BJ (cell line): ENCODE data around the gene TXNL4A. TPM values are rescaled to one million over a fixed set of nuclear protein-coding genes. Genes with fewer than 3 reads are reported as not detected.
"Not testable (repeated sequence)": the region's sequence is repeated elsewhere in the genome, so short reads cannot be mapped to it uniquely, and the experiment has no call there.

Source experiments
- CTCF ChIA-PET: fragments of 350-600 bp; formaldehyde crosslinking; extraction: SDS; loops from one replicate; lab custom pipeline; 2021; ENCODE audit warnings: antibody characterized with exemption, inconsistent platforms; lab: Yijun Ruan, JAX
- POLR2A ChIA-PET: fragments of 300-600 bp; sonication (Branson Sonifier 250); formaldehyde crosslinking; extraction: SDS; loops from one replicate; lab custom pipeline; 2021; ENCODE audit warnings: antibody characterized with exemption; lab: Charles Lee
- DNase-seq: peaks from one replicate; pipeline ENCODE4 v3.0.0-alpha.2; 2011; ENCODE audit warnings: low read depth
- H3K27me3 ChIP-seq: 2 replicates; pipeline ENCODE4 v1.6.0; 2011; ENCODE audit warnings: low read length; ENCODE audit not compliant: control insufficient read depth, insufficient read depth
- H3K36me3 ChIP-seq: 2 replicates; pipeline ENCODE4 v1.5.1; 2011; ENCODE audit warnings: low read length; ENCODE audit not compliant: control insufficient read depth, insufficient read depth
- H3K4me3 ChIP-seq: 2 replicates; pipeline ENCODE4 v1.5.1; 2011; ENCODE audit warnings: low read depth, mild to moderate bottlenecking, control low read depth, low read length
- polyA plus RNA-seq: library from polyadenylated mRNA; depleted of rRNA; stranded (reverse); fragments of >200 nt; gene quantifications from 2 replicates; pipeline ENCODE4 v1.2.3, GENCODE V29; 2011
- TF ChIP-seq, protein P1 (sequence below): IDR thresholded peaks from 2 replicates; pipeline ENCODE4 v1.5.1; 2011; ENCODE audit warnings: low read depth, mild to moderate bottlenecking, control low read depth, inconsistent platforms, low read length, moderate library complexity; ENCODE audit not compliant: insufficient read depth

Gene TXNL4A
- polyA plus RNA-seq, 1 experiment, result 95.8 TPM

DNA sequence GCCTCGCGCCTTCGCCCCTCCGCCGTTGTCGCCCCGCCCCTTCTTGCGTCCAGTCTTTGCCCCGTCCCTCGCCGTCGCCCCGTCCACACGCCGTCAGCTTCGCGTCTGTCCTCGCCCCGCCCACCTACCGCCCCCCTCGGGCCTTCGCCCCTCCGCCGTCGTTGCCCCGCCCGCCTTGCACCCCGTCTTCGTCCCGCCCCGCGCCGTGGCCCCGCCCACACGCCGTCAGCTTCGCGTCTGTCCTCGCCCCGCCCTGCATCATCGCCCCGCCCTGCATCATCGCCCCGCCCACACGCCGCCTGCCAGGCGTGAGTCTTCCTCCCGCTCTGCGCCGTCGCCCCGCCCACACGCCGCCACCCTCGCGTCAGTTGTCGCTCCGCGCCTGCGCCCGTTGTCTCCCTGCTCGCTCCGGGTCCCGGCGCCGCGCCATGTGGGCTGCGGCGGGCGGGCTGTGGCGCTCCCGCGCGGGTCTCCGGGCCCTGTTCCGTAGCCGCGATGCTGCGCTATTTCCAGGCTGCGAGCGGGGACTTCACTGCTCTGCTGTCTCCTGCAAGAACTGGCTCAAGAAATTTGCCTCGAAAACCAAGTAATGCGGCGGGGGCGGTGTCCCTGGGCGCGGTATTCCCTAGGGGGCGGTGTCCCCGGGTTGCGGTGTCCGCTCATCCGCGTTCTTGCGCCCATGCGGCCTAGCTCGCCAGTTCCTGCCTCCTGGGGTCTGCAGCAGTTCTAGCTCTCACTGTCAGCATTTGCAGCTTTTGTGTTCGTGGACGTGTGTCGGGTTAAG is 45.9 kb upstream of the TXNL4A start, which contains the start of gene RBFA:
RBFA (plus strand) TSS at position 367 of the 784 bp plus-strand sequence; CDS start at position 429, 62 bp downstream.
- CTCF ChIA-PET, result interaction anchor here (0.9 to 2.0 kb wide), 4 partner anchors 9 to 223 kb away, joined by 3 to 6 read pairs (median 4); no protein-coding TSS in a partner anchor
- peaks cover 2% of the 10 kb centered on the region; the same call in 1 of the 2 replicates for H3K36me3 ChIP-seq
- H3K4me3 ChIP-seq, result peak within 1 kb of the TSS; percentile 87
- H3K27me3 ChIP-seq, result no peaks in the 10 kb centered on the region
- TF ChIP-seq, protein P1, sequence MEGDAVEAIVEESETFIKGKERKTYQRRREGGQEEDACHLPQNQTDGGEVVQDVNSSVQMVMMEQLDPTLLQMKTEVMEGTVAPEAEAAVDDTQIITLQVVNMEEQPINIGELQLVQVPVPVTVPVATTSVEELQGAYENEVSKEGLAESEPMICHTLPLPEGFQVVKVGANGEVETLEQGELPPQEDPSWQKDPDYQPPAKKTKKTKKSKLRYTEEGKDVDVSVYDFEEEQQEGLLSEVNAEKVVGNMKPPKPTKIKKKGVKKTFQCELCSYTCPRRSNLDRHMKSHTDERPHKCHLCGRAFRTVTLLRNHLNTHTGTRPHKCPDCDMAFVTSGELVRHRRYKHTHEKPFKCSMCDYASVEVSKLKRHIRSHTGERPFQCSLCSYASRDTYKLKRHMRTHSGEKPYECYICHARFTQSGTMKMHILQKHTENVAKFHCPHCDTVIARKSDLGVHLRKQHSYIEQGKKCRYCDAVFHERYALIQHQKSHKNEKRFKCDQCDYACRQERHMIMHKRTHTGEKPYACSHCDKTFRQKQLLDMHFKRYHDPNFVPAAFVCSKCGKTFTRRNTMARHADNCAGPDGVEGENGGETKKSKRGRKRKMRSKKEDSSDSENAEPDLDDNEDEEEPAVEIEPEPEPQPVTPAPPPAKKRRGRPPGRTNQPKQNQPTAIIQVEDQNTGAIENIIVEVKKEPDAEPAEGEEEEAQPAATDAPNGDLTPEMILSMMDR, result peak; percentile 53
- POLR2A ChIA-PET, result interaction anchor here (0.5 to 0.6 kb wide), 4 partner anchors 49 to 135 kb away, joined by 3 to 20 read pairs (median 8); no protein-coding TSS in a partner anchor
- DNase-seq, result peak; percentile 82

DNA sequence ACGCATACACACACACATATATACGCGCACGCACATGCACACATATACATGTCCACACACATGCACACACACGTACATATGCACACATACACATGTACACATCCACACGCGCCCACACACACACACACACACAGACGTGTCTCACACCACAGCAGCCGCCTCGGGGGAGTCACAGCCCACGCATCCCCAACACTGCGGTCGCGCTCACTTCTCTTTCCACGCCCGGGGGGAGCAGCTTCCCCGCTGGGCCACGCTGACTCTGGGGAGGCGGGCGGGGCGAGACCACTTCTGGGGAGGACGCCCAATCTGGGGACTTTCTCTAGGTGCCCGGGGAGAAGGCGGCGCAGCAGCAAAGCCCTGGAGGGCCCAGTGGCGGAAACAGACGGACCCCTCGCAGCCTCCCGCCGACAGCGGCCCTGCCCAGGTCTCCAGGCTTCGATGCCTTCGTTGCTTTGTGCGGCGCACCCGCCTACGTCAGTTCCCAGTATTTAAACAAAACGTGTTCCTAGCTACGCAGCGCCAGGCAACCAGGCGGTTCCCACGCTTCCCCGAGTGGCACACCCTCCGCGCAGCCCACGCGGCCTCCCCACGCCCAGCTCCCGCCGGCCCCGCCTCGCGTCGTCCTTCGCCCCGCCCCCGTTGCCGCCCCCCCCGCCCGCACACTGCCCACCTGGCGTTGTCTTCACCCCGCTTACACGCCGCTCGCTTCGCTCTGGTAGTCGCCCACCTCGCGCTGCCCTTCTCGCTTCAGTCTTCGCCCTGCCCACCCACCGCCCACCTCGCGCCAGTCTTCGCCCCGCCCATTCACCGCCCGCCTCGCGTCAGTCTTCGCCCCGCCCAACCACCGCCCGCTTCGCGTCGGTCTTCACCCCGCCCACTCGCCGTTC is 45.1 kb upstream of the TXNL4A start:
- POLR2A ChIA-PET, result interaction anchor here (0.5 to 0.6 kb wide), 3 partner anchors 48 to 134 kb away, joined by 3 to 20 read pairs (median 12); no protein-coding TSS in a partner anchor
- TF ChIP-seq, protein P1, result no peak
- Histone ChIP-seq H3K27me3 (no peaks in the 10 kb centered on the region), H3K4me3 (peak overlapping the region; percentile 84), H3K36me3 (peaks cover 2% of the 10 kb centered on the region; the same call in 1 of the 2 replicates)
- no peak for DNase-seq
- CTCF ChIA-PET, result interaction anchor here (1.3 to 2.0 kb wide), 2 partner anchors 10 to 120 kb away, joined by 5 to 6 read pairs; no protein-coding TSS in a partner anchor

DNA sequence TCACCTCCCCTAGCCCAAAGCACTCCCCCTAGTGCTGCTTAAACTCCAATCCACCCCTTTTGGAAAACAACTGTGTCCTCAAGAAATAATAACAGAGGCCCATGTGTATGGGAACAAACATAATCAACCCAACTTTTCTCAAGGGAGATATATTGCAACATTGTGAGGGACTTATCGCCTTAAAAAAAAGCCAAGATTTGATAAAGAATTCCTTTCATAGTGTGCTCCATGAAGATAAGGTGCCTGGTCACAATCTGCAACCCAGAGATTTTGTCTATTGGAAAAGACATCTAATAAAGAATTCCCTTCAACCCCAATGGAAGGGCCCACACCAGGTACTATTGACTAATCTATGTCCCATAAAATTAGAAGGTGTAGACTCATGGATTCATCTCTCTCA is 41.3 kb upstream of the TXNL4A start:
- Histone ChIP-seq H3K4me3 (no peak overlapping the region), H3K36me3 (no peaks in the 10 kb centered on the region), H3K27me3 (no peaks in the 10 kb centered on the region)
- DNase-seq, result no peak
- ChIA-PET POLR2A (no interaction called here), CTCF (no interaction called here)
- TF ChIP-seq, protein P1, result no peak

DNA sequence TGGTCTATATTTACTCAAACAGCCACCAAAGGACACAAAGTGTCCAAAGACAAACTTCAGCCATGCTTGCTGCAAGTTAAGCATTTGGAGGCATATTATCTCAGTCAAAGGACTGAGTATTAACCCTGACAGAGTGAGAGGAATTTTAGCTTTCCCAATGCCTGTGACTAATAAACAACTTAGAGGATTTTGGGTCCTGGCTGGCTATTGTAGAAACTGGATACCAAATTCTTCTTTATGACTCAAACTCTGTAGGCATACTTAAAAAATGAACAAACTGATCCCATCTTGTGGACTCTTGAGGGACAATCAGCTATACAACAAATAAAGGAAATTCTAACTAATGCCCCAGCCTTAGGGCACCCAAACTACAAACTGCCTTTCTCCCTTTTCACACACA is 39.4 kb upstream of the TXNL4A start:
- H3K36me3 ChIP-seq, H3K4me3 ChIP-seq, H3K27me3 ChIP-seq, POLR2A ChIA-PET: not testable (repeated sequence)
- CTCF ChIA-PET, result interaction anchor here (0.6 kb wide), 1 partner anchor 367 kb away, joined by 3 read pairs; no protein-coding TSS in a partner anchor
- TF ChIP-seq, protein P1, result 0 out of 2 replicates have a peak, but pooled peaks have one; percentile 3
- DNase-seq, result peak; percentile 41

DNA sequence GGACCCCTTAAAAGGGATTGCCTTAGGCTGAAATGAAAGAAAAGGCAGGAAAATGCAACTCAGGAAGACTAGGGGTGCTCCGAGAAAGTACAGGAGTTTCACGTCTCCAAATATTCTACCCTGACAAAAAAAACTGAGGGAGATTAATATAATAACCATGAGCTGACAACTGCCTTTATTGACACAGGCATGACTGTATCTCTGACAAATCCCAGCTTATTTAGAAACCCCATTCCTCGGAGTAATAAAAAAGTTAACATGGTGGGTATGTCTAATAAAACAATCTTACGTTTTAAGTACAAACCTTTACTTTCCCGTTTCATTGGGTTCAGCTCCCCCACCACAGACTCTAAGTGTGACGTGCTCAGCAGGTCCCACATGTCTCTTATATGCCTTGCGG is 38.0 kb upstream of the TXNL4A start:
- TF ChIP-seq, protein P1, result no peak
- Histone ChIP-seq H3K4me3 (no peak overlapping the region), H3K27me3 (no peaks in the 10 kb centered on the region), H3K36me3 (no peaks in the 10 kb centered on the region)
- POLR2A ChIA-PET, result no interaction called here
- CTCF ChIA-PET, result no interaction called here
- DNase-seq, result no peak
